AG04450 (cell line): Measurements from ENCODE around the gene PNPLA1. TPM values are rescaled to one million over a fixed set of nuclear protein-coding genes. Genes with fewer than 3 reads are reported as not detected.

Experiments used
- CTCF ChIA-PET: fragments of 300-600, 350-600 bp; formaldehyde crosslinking; extraction: SDS; loops from one replicate; lab custom pipeline; 2022; ENCODE audit warnings: antibody characterized with exemption, inconsistent platforms; lab: Charles Lee
- POLR2A ChIA-PET: fragments of 350-600 bp; formaldehyde crosslinking; extraction: SDS; loops from one replicate; lab custom pipeline; 2021; ENCODE audit warnings: antibody characterized with exemption, inconsistent platforms; lab: Yijun Ruan, JAX
- DNase-seq: peaks from one replicate; pipeline ENCODE4 v3.0.0-alpha.2; 2011; ENCODE audit warnings: low read depth, low spot score
- H3K27ac ChIP-seq: one replicate; pipeline ENCODE4 v1.5.1; 2012; ENCODE audit warnings: low read depth, low read length, control low read depth
- H3K27me3 ChIP-seq: one replicate; pipeline ENCODE4 v1.6.0; 2012; ENCODE audit warnings: low read length; ENCODE audit not compliant: control insufficient read depth, insufficient read depth
- H3K4me3 ChIP-seq: 2 replicates; pipeline ENCODE4 v1.5.1; 2011; ENCODE audit warnings: mild to moderate bottlenecking, low read depth, low read length, control low read depth
- H3K9me3 ChIP-seq: 2 replicates; pipeline ENCODE4 v1.5.1; 2012; ENCODE audit warnings: low read length; ENCODE audit not compliant: control insufficient read depth, insufficient read depth
- CTCF ChIP-seq: IDR thresholded peaks from 2 replicates; pipeline ENCODE4 v1.5.1; 2011; ENCODE audit warnings: low read depth, low read length, control low read depth, inconsistent platforms
- polyA plus RNA-seq: library from polyadenylated mRNA; depleted of rRNA; stranded (reverse); fragments of >200 nt; gene quantifications from 2 replicates; pipeline ENCODE4 v1.2.3, GENCODE V29; 2011

The PNPLA1 gene
- polyA plus RNA-seq, 1 experiment: not detected

- CTCF ChIA-PET: no interaction called here
- POLR2A ChIA-PET: no interaction called here
- no peak for DNase-seq
- H3K9me3 ChIP-seq: peaks cover 8% of the 10 kb centered on the region
- no peak overlapping the region for H3K27ac ChIP-seq
- H3K4me3 ChIP-seq: no peak overlapping the region
- TF ChIP-seq CTCF: no peak
- peaks cover 28% of the 10 kb centered on the region for H3K27me3 ChIP-seq
These were observed 2.0 kb upstream of the PNPLA1 start for GRCh38 chr6:36267731-36268477.

GRCh38 chr6:36268478-36269275 lies 1.2 kb upstream of the PNPLA1 start:
- ChIA-PET CTCF (no interaction called here), POLR2A (no interaction called here)
- H3K9me3 ChIP-seq: peaks cover 8% of the 10 kb centered on the region
- DNase-seq: no peak
- H3K27ac ChIP-seq: no peak overlapping the region
- TF ChIP-seq CTCF: no peak
- peaks cover 31% of the 10 kb centered on the region for H3K27me3 ChIP-seq
- no peak overlapping the region for H3K4me3 ChIP-seq

GRCh38 chr6:36272234-36272633 lies 2.4 kb downstream of the PNPLA1 start:
- Histone ChIP-seq H3K27ac (no peak overlapping the region), H3K4me3 (no peak overlapping the region), H3K27me3 (peaks cover 46% of the 10 kb centered on the region), H3K9me3 (no peaks in the 10 kb centered on the region; the same call in 1 of the 2 replicates)
- DNase-seq: no peak
- ChIA-PET POLR2A (no interaction called here), CTCF (interaction anchor here (1.1 kb wide), 1 partner anchor 30 kb away, joined by 3 read pairs; no protein-coding TSS in a partner anchor)
- no peak for TF ChIP-seq CTCF

GRCh38 chr6:36273067-36273466 lies 3.2 kb downstream of the PNPLA1 start:
- ChIA-PET CTCF (no interaction called here), POLR2A (no interaction called here)
- TF ChIP-seq CTCF: no peak
- H3K9me3 ChIP-seq: no peaks in the 10 kb centered on the region; the same call in 1 of the 2 replicates
- DNase-seq: no peak
- H3K27me3 ChIP-seq: peaks cover 48% of the 10 kb centered on the region
- H3K4me3 ChIP-seq: no peak overlapping the region
- H3K27ac ChIP-seq: no peak overlapping the region
